ENCODE results near the gene MCM3AP. TPM values are rescaled to one million over a fixed set of nuclear protein-coding genes. Genes with fewer than 3 reads are reported as not detected.
"Not testable (repeated sequence)": the region's sequence is repeated elsewhere in the genome, so short reads cannot be mapped to it uniquely, and the experiment has no call there.

MCM3AP gene
- total RNA-seq, 2 donors from 2014 or later, result 84.3 to 101 TPM

DNA sequence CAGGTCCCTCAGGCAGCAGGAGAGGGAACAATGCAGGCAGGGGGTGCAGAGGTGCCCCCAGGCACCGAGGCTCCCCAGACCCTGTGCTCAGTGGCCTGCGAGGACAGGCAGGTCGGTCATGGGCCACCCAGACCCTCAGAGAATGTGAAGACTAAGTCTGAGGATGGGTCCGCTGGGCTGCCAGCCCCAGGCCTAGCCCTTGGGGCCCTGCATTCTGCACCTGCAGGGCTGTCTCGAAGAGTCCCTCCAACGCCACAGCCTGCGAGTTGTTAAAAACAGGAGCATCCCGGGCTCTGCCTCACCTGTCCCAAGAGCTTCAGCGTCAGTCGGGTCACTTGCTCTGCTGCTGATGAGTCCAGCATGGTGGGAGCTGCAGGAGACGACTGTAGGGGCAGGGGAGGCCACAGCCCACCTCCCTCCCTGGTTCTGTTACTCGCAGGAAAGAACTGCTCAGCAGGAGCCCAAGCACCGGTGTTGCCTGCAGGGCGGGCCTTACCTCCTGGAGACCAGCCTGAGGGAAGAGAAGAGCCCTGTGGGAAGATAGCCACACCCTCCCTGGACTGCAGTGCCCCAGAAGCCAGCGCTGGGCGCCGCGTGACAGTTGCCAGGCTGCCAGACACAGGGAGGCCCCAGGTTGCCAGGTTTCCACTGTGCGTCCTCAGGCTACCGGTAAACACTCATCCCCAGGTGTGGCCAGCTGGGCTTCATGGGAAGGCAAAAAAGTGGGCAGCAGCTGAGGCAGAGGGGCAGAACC lies 32.5 kb upstream of the MCM3AP start:
- Histone ChIP-seq H3K36me3 (no peaks in the 10 kb centered on the region), H3K27ac (no peak overlapping the region), H3K4me3 (no peak overlapping the region), H3K4me1 (ENCODE audit: control insufficient read depth in 1 of 2, low read depth in 2 of 2) (peaks cover 9% of the 10 kb centered on the region in 2 donors), H3K9me3 (no peaks in the 10 kb centered on the region), H3K27me3 (replicated peaks; ENCODE audit: insufficient read depth) (no peaks in the 10 kb centered on the region)
- TF ChIP-seq, protein P1, sequence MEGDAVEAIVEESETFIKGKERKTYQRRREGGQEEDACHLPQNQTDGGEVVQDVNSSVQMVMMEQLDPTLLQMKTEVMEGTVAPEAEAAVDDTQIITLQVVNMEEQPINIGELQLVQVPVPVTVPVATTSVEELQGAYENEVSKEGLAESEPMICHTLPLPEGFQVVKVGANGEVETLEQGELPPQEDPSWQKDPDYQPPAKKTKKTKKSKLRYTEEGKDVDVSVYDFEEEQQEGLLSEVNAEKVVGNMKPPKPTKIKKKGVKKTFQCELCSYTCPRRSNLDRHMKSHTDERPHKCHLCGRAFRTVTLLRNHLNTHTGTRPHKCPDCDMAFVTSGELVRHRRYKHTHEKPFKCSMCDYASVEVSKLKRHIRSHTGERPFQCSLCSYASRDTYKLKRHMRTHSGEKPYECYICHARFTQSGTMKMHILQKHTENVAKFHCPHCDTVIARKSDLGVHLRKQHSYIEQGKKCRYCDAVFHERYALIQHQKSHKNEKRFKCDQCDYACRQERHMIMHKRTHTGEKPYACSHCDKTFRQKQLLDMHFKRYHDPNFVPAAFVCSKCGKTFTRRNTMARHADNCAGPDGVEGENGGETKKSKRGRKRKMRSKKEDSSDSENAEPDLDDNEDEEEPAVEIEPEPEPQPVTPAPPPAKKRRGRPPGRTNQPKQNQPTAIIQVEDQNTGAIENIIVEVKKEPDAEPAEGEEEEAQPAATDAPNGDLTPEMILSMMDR (IDR thresholded peaks at IDR 0.05), result no peak
- DNase-seq (ENCODE audit: low spot score) (no peak), ATAC-seq (ENCODE audit: insufficient number of reproducible peaks, low FRiP score, low read depth) (no peak)

DNA sequence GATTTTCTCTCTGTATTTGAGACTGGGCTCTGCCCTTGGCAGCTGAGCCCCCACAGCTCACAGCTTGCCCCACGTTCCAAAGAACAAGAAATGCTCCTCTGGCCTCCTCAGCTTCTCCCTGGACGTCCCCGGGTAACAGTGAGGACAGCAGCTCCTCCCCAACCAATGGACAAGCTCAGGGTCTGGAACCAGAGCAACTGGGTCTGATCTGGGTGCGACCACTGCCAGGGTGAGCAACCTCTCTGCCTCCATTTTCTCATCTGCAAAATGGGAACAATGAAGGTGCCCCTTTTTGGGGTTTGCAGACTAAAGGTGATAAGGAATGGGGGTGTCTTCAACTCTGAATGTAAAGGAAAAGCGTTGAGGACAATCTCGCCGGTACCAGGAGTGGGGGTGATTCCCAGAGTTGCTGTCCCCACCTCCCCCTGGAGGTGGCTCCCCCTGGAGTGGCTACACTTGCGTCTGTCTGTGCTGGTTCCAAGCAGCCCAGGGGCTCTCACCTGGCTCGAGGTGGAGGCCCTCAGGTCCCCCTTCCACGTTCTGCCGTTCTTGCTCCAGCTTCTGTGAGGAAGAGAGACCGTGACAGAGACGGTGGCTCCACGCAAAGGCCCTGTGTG lies 31.4 kb upstream of the MCM3AP start:
- Histone ChIP-seq H3K4me1 (ENCODE audit: control insufficient read depth in 1 of 2, low read depth in 2 of 2) (no peaks in the 10 kb centered on the region), H3K4me3 (no peak overlapping the region), H3K9me3 (no peaks in the 10 kb centered on the region), H3K27me3 (replicated peaks; ENCODE audit: insufficient read depth) (no peaks in the 10 kb centered on the region), H3K36me3 (no peaks in the 10 kb centered on the region), H3K27ac (no peak overlapping the region)
- ATAC-seq (ENCODE audit: insufficient number of reproducible peaks, low FRiP score, low read depth) (no peak), DNase-seq (ENCODE audit: low spot score) (no peak)
- TF ChIP-seq, protein P1 (IDR thresholded peaks at IDR 0.05), result no peak

DNA sequence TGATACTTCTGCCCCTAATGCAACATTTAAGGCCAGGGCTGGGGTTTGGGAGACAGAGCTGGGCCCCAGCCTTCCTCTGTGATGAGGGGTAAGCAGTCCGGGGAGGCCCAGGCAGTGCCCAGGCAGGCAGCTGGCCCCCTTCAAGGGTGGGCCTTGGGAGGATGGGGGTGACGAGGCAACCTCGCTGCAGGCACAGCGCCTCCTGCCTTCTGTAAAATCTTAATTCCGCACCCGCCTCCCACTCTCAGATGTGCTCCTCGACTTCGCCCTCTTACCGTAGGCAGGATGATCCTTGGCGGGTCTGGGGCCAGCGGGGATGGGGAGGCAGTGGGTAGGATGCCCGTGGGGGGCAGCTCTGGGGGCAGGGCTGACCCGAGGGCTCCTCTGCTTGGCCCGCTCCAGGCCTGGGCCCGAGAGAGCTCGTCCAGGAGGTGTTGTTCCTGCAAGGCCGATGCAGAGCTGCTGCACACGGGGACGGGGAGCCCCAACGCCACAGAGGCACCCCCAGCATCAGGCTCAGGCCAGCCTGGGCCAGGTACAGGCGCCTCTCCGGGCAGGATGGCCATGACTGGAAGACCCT lies 29.1 kb upstream of the MCM3AP start:
- H3K9me3 ChIP-seq, result no peaks in the 10 kb centered on the region
- no peaks in the 10 kb centered on the region for H3K27me3 ChIP-seq (replicated peaks; ENCODE audit: insufficient read depth)
- no peaks in the 10 kb centered on the region for H3K36me3 ChIP-seq
- no peak for DNase-seq (ENCODE audit: low spot score)
- H3K4me1 ChIP-seq (ENCODE audit: control insufficient read depth in 1 of 2, low read depth in 2 of 2), result no peaks in the 10 kb centered on the region
- no peak overlapping the region for H3K4me3 ChIP-seq
- TF ChIP-seq, protein P1 (IDR thresholded peaks at IDR 0.05), result no peak
- H3K27ac ChIP-seq, result no peak overlapping the region
- no peak for ATAC-seq (ENCODE audit: insufficient number of reproducible peaks, low FRiP score, low read depth)

DNA sequence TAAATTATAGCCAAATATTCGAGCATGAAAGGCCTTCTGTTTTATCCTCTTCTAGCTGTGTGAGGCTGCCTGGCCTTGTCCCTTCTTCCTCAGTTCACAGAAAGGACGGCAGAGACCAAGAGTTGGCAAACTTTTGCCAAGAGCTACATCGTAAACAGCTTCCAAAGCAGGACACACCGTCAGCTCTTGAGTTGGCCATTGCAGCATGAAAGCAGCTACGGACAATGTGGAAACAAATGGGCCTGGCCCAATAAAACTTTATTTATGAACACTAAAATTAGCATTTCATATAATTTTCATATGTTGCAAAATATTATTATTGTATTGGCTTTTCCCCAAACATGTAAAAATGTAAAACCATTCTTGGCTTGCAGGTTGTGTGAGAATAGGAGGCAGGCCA lies 27.5 kb upstream of the MCM3AP start:
- ATAC-seq (ENCODE audit: insufficient number of reproducible peaks, low FRiP score, low read depth) (no peak), DNase-seq (ENCODE audit: low spot score) (no peak)
- no peaks in the 10 kb centered on the region for H3K4me1 ChIP-seq (ENCODE audit: control insufficient read depth in 1 of 2, low read depth in 2 of 2)
- no peaks in the 10 kb centered on the region for H3K9me3 ChIP-seq
- no peak overlapping the region for H3K27ac ChIP-seq
- TF ChIP-seq, protein P1 (IDR thresholded peaks at IDR 0.05), result no peak
- no peaks in the 10 kb centered on the region for H3K27me3 ChIP-seq (replicated peaks; ENCODE audit: insufficient read depth)
- H3K36me3 ChIP-seq, result no peaks in the 10 kb centered on the region
- no peak overlapping the region for H3K4me3 ChIP-seq

DNA sequence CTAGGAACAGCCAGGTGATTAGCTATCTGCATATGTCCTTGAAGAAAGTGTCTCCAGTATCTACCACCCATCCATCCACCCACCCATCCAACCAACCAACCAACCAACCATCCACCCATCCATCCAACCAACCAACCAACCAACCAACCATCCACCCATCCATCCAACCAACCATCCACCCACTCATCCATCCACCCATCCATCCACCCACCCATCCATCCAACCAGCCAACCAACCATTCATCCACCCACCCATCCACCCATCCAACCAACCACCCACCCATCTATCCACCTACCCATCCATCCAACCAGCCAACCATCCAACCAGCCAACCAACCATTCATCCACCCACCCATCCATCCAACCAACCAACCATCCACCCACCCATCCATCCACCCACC lies 26.2 kb upstream of the MCM3AP start:
- no peak for ATAC-seq (ENCODE audit: insufficient number of reproducible peaks, low FRiP score, low read depth)
- Histone ChIP-seq H3K9me3 (no peaks in the 10 kb centered on the region), H3K4me1 (ENCODE audit: control insufficient read depth in 1 of 2, low read depth in 2 of 2) (no peaks in the 10 kb centered on the region), H3K36me3 (no peaks in the 10 kb centered on the region), H3K4me3 (no peak overlapping the region), H3K27ac (no peak overlapping the region), H3K27me3 (replicated peaks; ENCODE audit: insufficient read depth) (no peaks in the 10 kb centered on the region)
- TF ChIP-seq, protein P1 (IDR thresholded peaks at IDR 0.05), result no peak
- DNase-seq (ENCODE audit: low spot score), result no peak

DNA sequence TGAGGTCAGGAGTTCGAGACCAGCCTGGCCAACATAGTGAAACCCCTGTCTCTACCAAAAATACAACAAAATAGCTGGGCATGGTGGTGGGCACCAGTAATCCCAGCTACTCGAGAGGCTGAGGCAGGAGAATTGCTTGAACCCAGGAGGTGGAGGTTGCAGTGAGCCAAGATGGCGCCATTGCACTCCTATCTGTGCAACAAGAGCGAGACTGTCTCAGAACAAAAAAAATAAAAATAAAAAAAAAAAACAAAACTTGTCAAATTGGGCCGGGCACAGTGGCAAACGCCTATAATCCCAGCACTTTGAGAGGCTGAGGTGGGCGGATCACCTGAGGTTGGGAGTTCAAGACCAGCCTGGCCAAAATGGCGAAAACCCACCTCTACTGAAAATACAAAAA lies 24.8 kb upstream of the MCM3AP start:
- DNase-seq (ENCODE audit: low spot score); ATAC-seq (ENCODE audit: insufficient number of reproducible peaks, low FRiP score, low read depth); H3K4me3 ChIP-seq; H3K27me3 ChIP-seq (replicated peaks; ENCODE audit: insufficient read depth); H3K9me3 ChIP-seq; H3K4me1 ChIP-seq (ENCODE audit: control insufficient read depth in 1 of 2, low read depth in 2 of 2); H3K36me3 ChIP-seq; H3K27ac ChIP-seq: not testable (repeated sequence)
